ENCODE results near the gene GPRC5C. TPM values are rescaled to one million over a fixed set of nuclear protein-coding genes. Genes with fewer than 3 reads are reported as not detected.
"Not testable (repeated sequence)": the region's sequence is repeated elsewhere in the genome, so short reads cannot be mapped to it uniquely, and the experiment has no call there.

GPRC5C gene
- total RNA-seq, 1 experiment from 2014 or later, result 37.3 TPM

DNA sequence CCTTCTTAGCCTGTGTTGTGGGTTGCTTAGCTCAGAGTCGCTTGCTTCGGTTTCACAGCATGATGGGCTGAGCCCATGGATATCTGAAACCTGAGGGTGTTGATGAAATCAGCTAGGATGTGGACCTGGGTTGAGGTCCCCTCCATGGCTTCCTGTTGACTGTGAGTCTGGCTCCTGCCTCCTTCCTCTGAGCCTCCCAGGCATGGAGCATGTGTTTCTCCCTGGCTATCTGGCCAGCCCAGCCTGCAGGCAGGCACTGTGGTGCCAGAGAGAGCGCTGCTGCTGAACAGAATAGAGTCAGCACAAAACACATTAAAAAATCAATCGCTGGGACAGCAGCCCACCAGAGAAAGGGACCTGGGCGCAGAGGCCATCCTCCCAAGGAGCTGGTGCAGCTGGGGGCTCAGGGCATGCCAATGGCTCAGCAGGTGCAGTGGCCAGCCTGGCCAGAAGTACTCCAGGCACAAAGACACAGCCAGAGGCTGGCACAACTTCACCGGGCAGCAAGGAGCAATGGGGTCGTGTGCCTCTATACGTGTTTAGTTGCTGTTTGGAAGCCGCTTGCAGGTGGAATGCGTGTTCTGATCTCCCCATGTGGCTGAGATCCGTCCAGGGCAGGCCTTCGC, 28.3 kb upstream of the GPRC5C start:
- no peaks in the 10 kb centered on the region for H3K9me3 Mint-ChIP-seq (ENCODE audit: low read depth, unreplicated experiment)
- H3K4me1 Mint-ChIP-seq (ENCODE audit: low read depth, unreplicated experiment), result no peaks in the 10 kb centered on the region
- no peak overlapping the region for H3K4me3 Mint-ChIP-seq (ENCODE audit: low read depth, unreplicated experiment)
- H3K27ac Mint-ChIP-seq (ENCODE audit: unreplicated experiment), result no peak overlapping the region
- no peak for TF ChIP-seq CTCF (IDR thresholded peaks at IDR 0.05; ENCODE audit: unreplicated experiment)
- intact Hi-C loops (cut with micrococcal nuclease; ENCODE audit: unreplicated experiment), result no loop called here
- DNase-seq, result no peak
- H3K27me3 Mint-ChIP-seq (ENCODE audit: unreplicated experiment), result peaks cover 20% of the 10 kb centered on the region
- no peaks in the 10 kb centered on the region for H3K36me3 Mint-ChIP-seq (ENCODE audit: insufficient read depth, unreplicated experiment)
- BruUV-seq (replicated peaks), result no TSS peak
- CTCF ChIA-PET, result interaction anchor here (0.7 to 1.6 kb wide), 2 partner anchors 24 to 1322 kb away, joined by 4 to 6 read pairs; no protein-coding TSS in a partner anchor

DNA sequence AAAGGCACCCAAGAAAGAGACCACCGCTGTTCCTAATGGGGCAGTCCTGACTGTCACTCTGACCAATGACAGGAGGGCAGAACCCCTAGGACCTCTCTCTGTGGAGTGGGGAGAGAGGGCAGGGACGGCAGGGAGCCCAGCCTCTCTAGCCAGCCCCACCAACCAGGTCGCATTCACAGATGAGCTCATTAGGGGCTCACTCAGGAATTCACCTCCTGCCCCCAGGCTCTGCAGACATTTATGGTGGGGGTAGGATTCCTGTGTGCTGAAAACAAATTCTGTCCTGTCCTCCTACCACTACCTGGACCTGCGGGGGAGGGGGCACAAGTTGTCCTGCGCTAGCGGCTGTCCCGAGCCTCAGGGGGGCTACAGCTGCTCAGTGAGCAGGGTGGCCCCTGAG, 27.7 kb upstream of the GPRC5C start:
- Mint-ChIP-seq H3K36me3 (ENCODE audit: insufficient read depth, unreplicated experiment) (no peaks in the 10 kb centered on the region), H3K9me3 (ENCODE audit: low read depth, unreplicated experiment) (no peaks in the 10 kb centered on the region), H3K27me3 (ENCODE audit: unreplicated experiment) (peaks cover 20% of the 10 kb centered on the region), H3K27ac (ENCODE audit: unreplicated experiment) (no peak overlapping the region), H3K4me3 (ENCODE audit: low read depth, unreplicated experiment) (no peak overlapping the region), H3K4me1 (ENCODE audit: low read depth, unreplicated experiment) (no peaks in the 10 kb centered on the region)
- BruUV-seq (replicated peaks), result no TSS peak
- CTCF ChIA-PET, result interaction anchor here (1.6 kb wide), 1 partner anchor 25 kb away, joined by 4 read pairs; no protein-coding TSS in a partner anchor
- no peak for DNase-seq
- no peak for TF ChIP-seq CTCF (IDR thresholded peaks at IDR 0.05; ENCODE audit: unreplicated experiment)
- intact Hi-C loops (cut with micrococcal nuclease; ENCODE audit: unreplicated experiment), result no loop called here

DNA sequence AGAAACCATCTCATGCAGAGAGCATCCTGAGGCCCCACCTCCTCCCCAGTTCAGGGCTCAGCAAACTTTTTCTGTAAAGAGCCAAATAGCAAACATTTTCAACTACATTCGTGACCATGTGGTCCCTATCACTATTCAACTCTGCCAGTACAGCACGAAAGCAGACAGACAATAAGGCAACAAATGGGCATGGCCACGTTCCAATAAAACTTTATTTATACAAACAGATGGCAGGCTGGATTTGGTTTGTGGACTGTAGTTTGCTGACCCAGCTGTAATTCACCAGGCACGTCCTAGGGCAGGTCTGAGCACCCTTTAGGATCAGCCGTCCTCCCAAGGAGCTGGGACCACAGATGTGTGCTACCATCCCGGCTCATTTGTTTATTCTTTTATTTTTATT, 27.1 kb upstream of the GPRC5C start:
- H3K27me3 Mint-ChIP-seq (ENCODE audit: unreplicated experiment), result peaks cover 20% of the 10 kb centered on the region
- no TSS peak for BruUV-seq (replicated peaks)
- CTCF ChIA-PET, result no interaction called here
- intact Hi-C loops (cut with micrococcal nuclease; ENCODE audit: unreplicated experiment), result no loop called here
- DNase-seq, result no peak
- H3K4me1 Mint-ChIP-seq (ENCODE audit: low read depth, unreplicated experiment), result no peaks in the 10 kb centered on the region
- no peaks in the 10 kb centered on the region for H3K9me3 Mint-ChIP-seq (ENCODE audit: low read depth, unreplicated experiment)
- no peaks in the 10 kb centered on the region for H3K36me3 Mint-ChIP-seq (ENCODE audit: insufficient read depth, unreplicated experiment)
- no peak for TF ChIP-seq CTCF (IDR thresholded peaks at IDR 0.05; ENCODE audit: unreplicated experiment)
- no peak overlapping the region for H3K4me3 Mint-ChIP-seq (ENCODE audit: low read depth, unreplicated experiment)
- H3K27ac Mint-ChIP-seq (ENCODE audit: unreplicated experiment), result no peak overlapping the region

- peaks cover 20% of the 10 kb centered on the region for H3K27me3 Mint-ChIP-seq (ENCODE audit: unreplicated experiment)
- H3K36me3 Mint-ChIP-seq (ENCODE audit: insufficient read depth, unreplicated experiment); H3K4me3 Mint-ChIP-seq (ENCODE audit: low read depth, unreplicated experiment); H3K27ac Mint-ChIP-seq (ENCODE audit: unreplicated experiment); H3K4me1 Mint-ChIP-seq (ENCODE audit: low read depth, unreplicated experiment); BruUV-seq (replicated peaks); DNase-seq; intact Hi-C loops (cut with micrococcal nuclease; ENCODE audit: unreplicated experiment); H3K9me3 Mint-ChIP-seq (ENCODE audit: low read depth, unreplicated experiment): not testable (repeated sequence)
- CTCF ChIA-PET, result interaction anchor here (0.7 kb wide), 1 partner anchor 28 kb away, joined by 3 read pairs; no protein-coding TSS in a partner anchor
Measured at GRCh38 chr17:74405311-74405710, 26.6 kb upstream of the GPRC5C start.

- H3K27me3 Mint-ChIP-seq (ENCODE audit: unreplicated experiment), result peaks cover 20% of the 10 kb centered on the region
- H3K4me1 Mint-ChIP-seq (ENCODE audit: low read depth, unreplicated experiment), result no peaks in the 10 kb centered on the region
- CTCF ChIA-PET, result interaction anchor here (1.7 to 2.0 kb wide), 2 partner anchors 10 to 46 kb away, joined by 4 to 5 read pairs; no protein-coding TSS in a partner anchor
- no TSS peak for BruUV-seq (replicated peaks)
- TF ChIP-seq CTCF (IDR thresholded peaks at IDR 0.05; ENCODE audit: unreplicated experiment), result no peak
- H3K36me3 Mint-ChIP-seq (ENCODE audit: insufficient read depth, unreplicated experiment), result no peaks in the 10 kb centered on the region
- H3K27ac Mint-ChIP-seq (ENCODE audit: unreplicated experiment), result no peak overlapping the region
- DNase-seq, result no peak
- no peaks in the 10 kb centered on the region for H3K9me3 Mint-ChIP-seq (ENCODE audit: low read depth, unreplicated experiment)
- intact Hi-C loops (cut with micrococcal nuclease; ENCODE audit: unreplicated experiment), result no loop called here
- no peak overlapping the region for H3K4me3 Mint-ChIP-seq (ENCODE audit: low read depth, unreplicated experiment)
Measured at GRCh38 chr17:74407384-74407783, 24.5 kb upstream of the GPRC5C start.

Data from Calu3 (cell line).